GM18873 (cell line): ENCODE data around the gene CFAP46.

Experiments
- ATAC-seq: cut with Tn5 transposase; IDR thresholded peaks from one replicate; pipeline ENCODE4 v1.9.1; 2021; ENCODE audit warnings: mild to moderate bottlenecking, moderate library complexity, moderate number of reproducible peaks; ENCODE audit not compliant: unreplicated experiment, low FRiP score

The CFAP46 gene

GRCh38 chr10:132918617-132919373 lies 23.6 kb downstream of the CFAP46 start:
- no peak for ATAC-seq

DNA sequence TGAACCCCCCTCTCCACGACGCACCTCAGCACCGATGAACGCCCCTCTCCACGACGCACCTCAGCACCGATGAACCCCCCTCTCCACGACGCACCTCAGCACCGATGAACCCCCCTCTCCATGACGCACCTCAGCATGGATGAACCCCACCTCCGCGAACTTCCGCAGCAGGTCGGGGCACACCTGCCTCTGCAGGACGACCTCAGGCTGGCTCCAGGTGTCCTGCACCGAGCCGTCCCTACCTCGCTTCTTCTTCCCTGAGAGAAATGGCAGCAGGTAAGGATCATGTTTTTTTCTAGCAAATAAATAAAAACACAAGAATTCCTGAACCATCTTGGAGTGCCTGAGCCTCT lies 24.1 kb downstream of the CFAP46 start:
- no peak for ATAC-seq

- ATAC-seq: no peak
These were observed 25.3 kb downstream of the CFAP46 start for GRCh38 chr10:132916956-132917666.

- ATAC-seq: no peak
These were observed 25.9 kb downstream of the CFAP46 start for GRCh38 chr10:132916421-132916841.

- no peak for ATAC-seq
These were observed 27.0 kb downstream of the CFAP46 start for GRCh38 chr10:132915411-132915810.

- ATAC-seq: no peak
These were observed 27.6 kb downstream of the CFAP46 start for GRCh38 chr10:132914732-132915131.

GRCh38 chr10:132913559-132914115 lies 28.7 kb downstream of the CFAP46 start:
- ATAC-seq: no peak

- ATAC-seq: no peak
These were observed 29.4 kb downstream of the CFAP46 start for GRCh38 chr10:132912713-132913558.

DNA sequence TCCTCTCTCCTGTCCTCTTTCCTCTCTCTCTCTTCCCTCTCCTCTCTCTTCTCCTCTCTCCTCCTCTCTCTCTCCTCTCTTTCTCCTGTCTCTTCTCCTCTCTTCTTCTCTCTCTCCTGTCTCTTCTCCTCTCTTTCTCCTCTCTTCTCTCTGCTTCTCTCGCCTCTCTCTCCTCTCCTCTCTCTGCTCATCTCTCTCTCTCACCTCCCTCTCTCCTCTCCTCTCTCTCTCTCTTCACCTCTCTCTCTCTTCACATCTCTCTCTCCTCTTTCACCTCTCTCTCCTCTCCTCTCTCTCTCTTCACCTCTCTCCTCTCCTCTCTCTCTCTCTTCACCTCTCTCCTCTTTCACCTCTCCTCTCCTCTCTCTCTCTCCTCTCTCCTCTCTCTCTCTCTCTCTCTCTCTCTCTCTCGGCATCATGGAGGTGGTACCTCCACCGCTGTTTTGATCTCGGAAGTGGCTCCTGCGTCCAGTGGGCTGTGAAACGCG lies 30.1 kb downstream of the CFAP46 start:
- no peak for ATAC-seq

- no peak for ATAC-seq
These were observed 30.6 kb downstream of the CFAP46 start for GRCh38 chr10:132911786-132912097.

- ATAC-seq: no peak
These were observed 31.2 kb downstream of the CFAP46 start for GRCh38 chr10:132910901-132911785.

GRCh38 chr10:132910186-132910880 lies 32.0 kb downstream of the CFAP46 start:
- ATAC-seq: no peak

GRCh38 chr10:132909491-132910071 lies 32.8 kb downstream of the CFAP46 start:
- ATAC-seq: no peak

- ATAC-seq: no peak
These were observed 33.6 kb downstream of the CFAP46 start for GRCh38 chr10:132908621-132909295.

DNA sequence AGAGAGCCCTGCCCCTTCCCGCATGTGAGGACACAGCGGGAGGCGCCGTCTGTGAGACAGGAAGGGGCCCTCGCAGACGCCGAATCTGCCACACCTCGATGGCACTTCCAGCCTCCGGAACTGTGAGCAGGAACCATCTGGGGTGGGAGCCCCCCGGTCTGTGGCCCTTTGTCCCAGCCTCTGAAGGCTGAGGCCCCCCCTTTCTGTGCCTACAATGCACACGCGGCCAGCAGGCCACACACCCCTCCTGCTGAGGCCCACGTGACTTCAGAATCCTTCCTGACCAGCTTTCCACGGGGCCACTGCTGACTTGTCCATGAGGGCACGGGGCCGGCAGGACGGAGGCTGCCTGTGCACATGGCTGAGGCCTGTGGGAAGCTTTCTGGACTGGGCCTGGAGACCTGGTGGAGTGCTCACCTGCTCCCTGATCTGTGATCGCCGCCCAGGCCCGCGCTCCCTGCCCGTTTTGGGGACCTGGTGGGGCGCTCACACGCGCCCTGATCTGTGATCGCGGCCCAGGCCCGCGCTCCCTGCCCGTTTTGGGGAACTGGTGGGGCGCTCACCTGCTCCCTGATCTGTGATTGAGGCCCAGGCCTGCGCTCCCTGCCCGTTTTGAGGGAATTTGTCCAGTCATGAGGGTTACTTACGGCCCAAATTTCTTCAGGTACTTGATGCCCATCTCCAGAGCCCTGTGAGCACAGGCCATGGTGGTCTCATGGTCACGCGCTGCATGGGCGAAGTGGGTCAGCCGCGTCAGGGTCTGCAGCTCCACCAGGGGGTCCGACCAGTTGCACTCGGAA lies 34.3 kb downstream of the CFAP46 start:
- ATAC-seq: no peak

DNA sequence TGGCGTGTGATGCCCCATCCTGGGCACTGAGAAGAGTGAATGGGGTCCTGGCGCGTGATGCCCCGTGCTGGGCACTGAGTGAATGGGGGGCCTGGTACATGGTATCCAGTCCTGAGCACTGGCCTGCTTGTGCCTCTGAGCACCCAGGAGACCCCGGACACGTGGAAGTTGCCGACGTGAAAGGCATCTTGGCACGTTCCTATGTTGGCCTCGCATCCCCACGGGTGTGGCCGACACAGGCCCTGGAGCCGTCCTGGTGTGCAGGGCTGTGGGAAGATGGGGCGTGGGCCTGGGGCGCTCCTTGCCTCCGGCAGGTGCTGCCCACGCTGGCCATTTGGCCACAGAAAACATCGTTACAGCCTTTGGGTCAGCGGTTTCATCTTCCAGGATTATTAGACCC lies 35.5 kb downstream of the CFAP46 start:
- no peak for ATAC-seq

DNA sequence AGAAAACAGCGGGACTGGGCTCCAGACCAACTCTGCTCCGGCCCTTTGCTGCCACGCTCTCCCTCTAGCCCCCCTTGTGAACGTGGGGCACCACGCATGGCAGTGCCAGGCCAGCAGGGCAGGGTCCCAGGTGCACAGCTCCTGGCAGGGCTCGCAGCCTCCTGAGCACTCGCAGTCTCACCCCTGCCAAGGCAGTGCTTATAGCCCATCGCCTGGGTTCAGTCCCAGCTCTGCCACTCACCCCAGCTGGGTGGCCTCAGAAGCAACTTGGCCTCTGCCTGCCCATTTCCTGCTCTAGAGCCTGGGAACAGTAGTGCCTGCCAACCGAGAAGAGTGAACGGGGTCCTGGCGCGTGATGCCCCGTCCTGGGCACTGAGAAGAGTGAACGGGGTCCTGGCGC lies 36.3 kb downstream of the CFAP46 start:
- no peak for ATAC-seq

GRCh38 chr10:132905661-132906060 lies 36.7 kb downstream of the CFAP46 start:
- no peak for ATAC-seq
